Activated CD8-positive, alpha-beta memory T cell treated with anti-CD3 and anti-CD28 coated beads for 24 hours (primary cell): Measurements from ENCODE around the gene GAGE13.

Experiments used
- DNase-seq: peaks from one replicate; pipeline ENCODE4 v3.0.0-alpha.2; 2020

GAGE13 gene

GRCh38 chrX:49341449-49341848, 10.1 kb downstream of the GAGE13 start:
- peak; percentile 60 for DNase-seq

DNA sequence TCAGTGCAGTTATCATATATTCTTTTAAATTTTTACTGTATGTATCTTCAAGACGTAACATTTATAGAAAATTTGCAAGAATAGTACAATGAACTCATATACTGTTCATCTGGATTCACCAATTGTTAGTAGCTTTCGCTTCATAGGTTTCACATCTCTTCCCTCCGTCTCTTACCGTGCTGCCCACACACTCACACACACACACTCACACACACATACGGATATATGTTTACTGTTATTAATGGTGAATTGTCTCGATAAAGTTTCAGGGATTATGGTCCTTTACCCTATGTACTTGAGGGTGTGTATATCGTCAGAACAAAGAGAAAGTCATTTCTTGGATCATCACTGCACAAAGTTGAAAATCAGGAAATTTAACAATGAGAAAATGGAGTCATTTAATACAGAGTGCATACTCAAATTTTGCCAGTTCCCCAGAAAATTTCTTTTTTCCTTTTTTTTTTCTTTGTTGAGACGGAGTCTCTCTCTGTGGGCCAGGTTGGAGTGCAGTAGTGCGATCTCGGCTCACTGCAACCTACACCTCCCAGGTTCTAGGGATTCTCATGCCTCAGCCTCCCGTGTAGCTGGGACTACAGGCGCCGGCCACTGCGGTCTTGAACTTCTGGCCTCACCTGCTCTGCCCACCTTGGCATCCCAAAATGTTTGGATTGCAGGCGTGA, 13.3 kb downstream of the GAGE13 start:
- DNase-seq = peak; percentile 47

DNA sequence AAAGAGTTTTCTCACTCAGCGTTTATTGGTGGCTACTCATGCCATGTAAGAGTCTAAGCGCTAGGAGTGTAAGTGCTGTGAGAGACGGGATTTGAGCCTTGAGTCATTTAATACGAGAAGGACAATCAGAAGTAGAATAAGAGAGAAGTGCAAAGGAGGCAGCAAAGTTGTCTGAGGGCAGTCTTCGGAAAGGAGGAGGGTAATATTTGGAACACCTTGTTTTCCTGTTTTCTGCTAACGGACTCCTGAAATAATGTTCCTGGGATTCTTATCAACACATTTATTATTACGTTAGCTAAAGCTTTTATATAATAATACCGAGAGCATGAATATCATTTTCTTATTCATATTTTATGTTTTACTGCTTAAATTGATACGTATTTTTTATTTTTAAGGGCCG, 14.0 kb downstream of the GAGE13 start:
- peak; percentile 53 for DNase-seq

- peak; percentile 61 for DNase-seq
These were observed 14.8 kb downstream of the GAGE13 start for GRCh38 chrX:49346150-49346549.
